HG02571 (cell line): ENCODE results near the gene ASCL2.

Experiments used
- ATAC-seq: cut with Tn5 transposase; IDR thresholded peaks from one replicate; pipeline ENCODE4 v1.9.1; 2021; ENCODE audit warnings: mild to moderate bottlenecking, moderate library complexity; ENCODE audit not compliant: unreplicated experiment

ASCL2 gene

GRCh38 chr11:2270322-2271076, at the start of gene ASCL2:
Gene ASCL2, minus strand, starts transcription at chr11:2270588. Its CDS starts 256 bp downstream, at chr11:2270332.
- no peak for ATAC-seq

- no peak for ATAC-seq
Observed at GRCh38 chr11:2319791-2320472, 49.5 kb upstream of the ASCL2 start.

GRCh38 chr11:2318707-2319106, 48.3 kb upstream of the ASCL2 start:
- ATAC-seq, result no peak

GRCh38 chr11:2318123-2318522, 47.7 kb upstream of the ASCL2 start:
- ATAC-seq, result no peak

- ATAC-seq, result no peak
Observed at GRCh38 chr11:2317354-2318050, 47.1 kb upstream of the ASCL2 start.

GRCh38 chr11:2316963-2317244, 46.5 kb upstream of the ASCL2 start:
- no peak for ATAC-seq

- no peak for ATAC-seq
Observed at GRCh38 chr11:2316169-2316962, 46.0 kb upstream of the ASCL2 start.

- ATAC-seq, result no peak
Observed at GRCh38 chr11:2315395-2316168, 45.2 kb upstream of the ASCL2 start.

GRCh38 chr11:2314525-2315394, 44.4 kb upstream of the ASCL2 start:
- ATAC-seq, result no peak

GRCh38 chr11:2314136-2314524, 43.7 kb upstream of the ASCL2 start:
- no peak for ATAC-seq

- no peak for ATAC-seq
Observed at GRCh38 chr11:2313051-2313951, 42.9 kb upstream of the ASCL2 start.

GRCh38 chr11:2312232-2313042, 42.0 kb upstream of the ASCL2 start:
- no peak for ATAC-seq

GRCh38 chr11:2311353-2312133, 41.2 kb upstream of the ASCL2 start:
- no peak for ATAC-seq

GRCh38 chr11:2310786-2311352, 40.5 kb upstream of the ASCL2 start:
- ATAC-seq, result no peak

GRCh38 chr11:2310073-2310785, 39.8 kb upstream of the ASCL2 start:
- ATAC-seq, result no peak
